Activated naive CD4-positive, alpha-beta T cell treated with anti-CD3 and anti-CD28 coated beads, Interleukin-2, amount 50 U/mL, for 24 hours (primary cell): ENCODE results near the gene BTN1A1.
A peak's percentile ranks its signal among the peaks of the same experiment; 100 is the strongest.

ENCODE experiments used
- H3K27ac Mint-ChIP-seq: one replicate; pipeline ENCODE4 v1.8.0; 2021; ENCODE audit warnings: mild to moderate bottlenecking, mixed read lengths
- H3K27me3 Mint-ChIP-seq: one replicate; pipeline ENCODE4 v1.8.0; 2021; ENCODE audit warnings: mixed read lengths
- H3K36me3 Mint-ChIP-seq: one replicate; pipeline ENCODE4 v1.8.0; 2021; ENCODE audit warnings: mixed read lengths
- H3K4me1 Mint-ChIP-seq: one replicate; pipeline ENCODE4 v1.8.0; 2021; ENCODE audit warnings: mixed read lengths
- H3K4me3 Mint-ChIP-seq: one replicate; pipeline ENCODE4 v1.8.0; 2021; ENCODE audit warnings: mild to moderate bottlenecking, mixed read lengths
- H3K9me3 Mint-ChIP-seq: one replicate; pipeline ENCODE4 v1.8.0; 2021; ENCODE audit warnings: mixed read lengths

The BTN1A1 gene

DNA sequence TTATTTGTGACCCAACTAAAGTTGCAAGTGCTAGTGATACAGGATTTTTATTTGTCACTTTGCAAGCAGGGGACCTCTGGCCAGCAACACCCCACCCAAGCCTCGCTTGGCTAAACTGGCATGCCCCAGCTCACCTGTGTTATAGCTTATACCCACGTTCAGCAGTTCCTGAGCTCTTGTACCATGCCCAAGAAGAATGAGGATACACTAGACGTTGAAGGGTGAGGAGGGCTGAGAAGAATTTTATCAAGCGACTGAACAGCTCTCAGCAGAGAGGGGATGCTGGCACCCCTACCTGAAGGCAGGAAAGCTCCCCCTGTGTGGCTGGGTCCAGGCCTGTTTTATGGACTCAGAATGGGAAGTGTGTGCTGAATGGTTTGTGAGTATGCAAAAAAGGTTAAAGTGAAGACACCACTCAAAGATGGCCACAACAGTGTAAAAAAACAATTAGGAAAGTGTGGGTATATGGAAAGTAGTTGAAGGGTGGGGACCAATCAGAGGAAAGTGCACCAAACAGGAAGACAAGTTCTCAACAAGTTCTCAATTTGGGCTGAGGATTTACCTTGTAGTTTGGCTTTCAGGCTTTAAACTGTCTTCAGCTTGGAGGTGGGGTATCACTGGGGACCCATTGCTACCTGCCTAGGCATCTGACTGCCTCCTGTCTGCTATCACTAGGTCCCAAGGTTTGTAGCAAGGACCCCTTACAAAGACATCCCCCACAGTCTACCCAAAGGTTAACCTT, 27.4 kb upstream of the BTN1A1 start:
- Mint-ChIP-seq H3K4me1 (peaks cover 54% of the 10 kb centered on the region), H3K27me3 (no peaks in the 10 kb centered on the region), H3K36me3 (peaks cover 7% of the 10 kb centered on the region), H3K27ac (peak overlapping the region; percentile 100), H3K4me3 (peak overlapping the region; percentile 99), H3K9me3 (peaks cover 5% of the 10 kb centered on the region)

DNA sequence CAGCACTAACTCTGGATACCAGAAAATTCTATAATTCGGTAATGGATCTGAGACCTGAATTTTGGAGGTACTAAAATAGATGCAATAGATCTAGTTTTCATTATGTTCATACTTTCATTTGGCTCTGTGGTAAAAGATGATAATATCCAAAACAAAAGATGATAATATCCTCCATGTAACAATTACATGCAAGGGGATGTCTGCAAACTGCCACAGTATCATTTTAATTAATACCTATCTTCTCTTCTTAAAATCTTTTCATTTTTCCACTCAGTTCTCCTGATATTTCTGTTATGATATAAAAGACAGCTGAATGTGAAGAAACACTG, 26.7 kb upstream of the BTN1A1 start:
- Mint-ChIP-seq H3K9me3 (peaks cover 5% of the 10 kb centered on the region), H3K4me1 (peaks cover 58% of the 10 kb centered on the region), H3K36me3 (peaks cover 5% of the 10 kb centered on the region), H3K27ac (peak overlapping the region; percentile 100), H3K27me3 (no peaks in the 10 kb centered on the region), H3K4me3 (peak overlapping the region; percentile 99)

DNA sequence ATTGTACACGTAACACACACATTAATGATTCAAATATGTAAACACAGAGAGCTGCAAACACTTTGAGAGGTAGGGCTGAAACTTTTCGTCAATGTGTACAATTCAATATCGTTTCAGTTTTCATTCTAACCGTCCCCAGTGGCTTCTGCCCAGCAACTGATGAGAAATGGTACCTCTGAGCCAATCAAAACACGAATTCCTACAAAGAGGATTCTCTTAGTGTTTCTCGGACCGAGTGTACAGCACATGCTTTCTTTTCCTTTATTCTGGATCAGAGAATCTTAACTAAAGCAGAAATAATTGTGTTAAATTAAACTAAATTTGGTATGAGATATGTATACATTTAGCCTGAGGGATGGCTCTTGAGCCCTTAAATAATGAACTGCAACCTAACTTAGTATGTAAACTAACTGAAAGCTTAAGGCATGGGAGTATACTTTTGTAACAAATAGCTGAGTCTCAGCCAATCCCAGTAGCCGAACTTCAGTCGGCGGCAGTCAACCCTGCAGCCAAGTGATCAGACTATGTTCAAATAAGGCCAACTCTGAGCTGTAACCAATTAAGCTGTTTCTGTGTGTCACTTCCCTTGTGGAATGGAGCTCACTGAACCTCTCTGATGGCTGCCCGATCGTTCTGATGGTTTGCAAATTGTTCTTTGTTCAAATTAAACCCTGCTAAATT, 26.2 kb upstream of the BTN1A1 start:
- H3K4me3 Mint-ChIP-seq, result peak overlapping the region; percentile 99
- peaks cover under 1% of the 10 kb centered on the region for H3K36me3 Mint-ChIP-seq
- H3K27ac Mint-ChIP-seq, result peak overlapping the region; percentile 100
- peaks cover 57% of the 10 kb centered on the region for H3K4me1 Mint-ChIP-seq
- H3K9me3 Mint-ChIP-seq, result peaks cover 5% of the 10 kb centered on the region
- no peaks in the 10 kb centered on the region for H3K27me3 Mint-ChIP-seq

DNA sequence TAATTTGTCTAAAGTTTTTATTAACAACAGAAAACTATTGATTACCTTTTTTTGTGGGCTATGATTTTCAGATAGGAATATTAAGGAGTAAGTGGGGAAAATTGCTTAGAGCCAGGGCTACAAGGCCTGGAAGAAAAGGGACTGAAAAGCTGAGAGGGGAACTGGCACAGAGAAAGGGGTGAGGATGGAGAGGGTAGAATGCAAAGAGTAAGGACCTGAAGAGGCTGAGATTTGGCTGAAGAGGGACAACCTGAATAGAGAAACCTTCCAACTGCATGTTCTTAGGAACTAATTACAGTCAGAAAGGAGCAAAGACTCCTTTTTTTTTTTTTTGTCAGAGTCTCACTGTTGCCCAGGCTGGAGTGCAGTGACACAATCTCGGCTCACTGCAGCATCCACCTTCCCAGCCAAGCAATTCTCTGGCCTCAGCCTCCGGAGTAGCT, 25.6 kb upstream of the BTN1A1 start:
- Mint-ChIP-seq H3K36me3 (no peaks in the 10 kb centered on the region), H3K4me1 (peaks cover 57% of the 10 kb centered on the region), H3K27ac (peak overlapping the region; percentile 100), H3K9me3 (peaks cover 5% of the 10 kb centered on the region), H3K27me3 (no peaks in the 10 kb centered on the region), H3K4me3 (peak overlapping the region; percentile 99)

DNA sequence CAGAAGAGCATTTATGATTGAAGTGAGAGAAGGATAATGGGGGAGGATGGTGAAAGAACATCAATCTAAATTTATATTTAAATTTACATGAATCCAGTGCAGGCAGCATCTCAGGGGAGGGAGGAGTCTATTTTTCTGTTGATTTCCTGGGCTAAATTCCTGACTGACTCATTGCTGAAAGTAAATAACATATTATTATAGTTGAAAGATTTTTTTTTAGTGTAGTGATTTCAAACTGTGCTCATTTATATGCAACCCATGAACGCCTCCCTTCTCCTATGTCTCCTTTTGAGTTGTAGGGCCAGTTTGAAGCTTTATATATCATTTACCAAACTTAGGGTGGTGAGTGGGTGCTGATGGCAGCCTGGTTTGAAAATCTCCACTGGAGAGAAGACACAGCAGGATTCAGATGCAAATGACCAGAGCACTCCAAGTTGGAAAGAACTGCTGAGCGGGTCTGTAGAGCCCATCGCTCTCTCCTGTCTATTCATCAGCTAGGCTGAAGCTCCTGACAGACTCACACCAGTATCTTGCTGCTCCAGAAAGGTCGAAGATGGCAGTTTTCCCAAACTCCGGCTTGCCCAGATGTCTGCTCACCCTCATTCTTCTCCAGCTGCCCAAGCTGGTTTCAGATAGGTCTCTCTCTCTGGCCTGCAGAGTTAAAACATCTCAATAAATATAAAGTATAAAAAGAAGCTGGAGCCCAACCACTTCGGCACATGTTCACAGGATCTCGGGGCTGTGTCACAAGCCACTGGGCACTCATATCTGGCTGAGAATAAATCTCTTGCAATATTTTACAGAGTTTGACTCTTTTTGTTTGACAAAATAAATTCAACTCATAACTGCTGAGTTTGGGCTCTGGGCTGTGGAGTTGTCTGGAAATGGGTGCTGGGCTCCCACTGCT, 24.0 kb upstream of the BTN1A1 start:
- peaks cover 5% of the 10 kb centered on the region for H3K9me3 Mint-ChIP-seq
- peaks cover 57% of the 10 kb centered on the region for H3K4me1 Mint-ChIP-seq
- H3K36me3 Mint-ChIP-seq, result no peaks in the 10 kb centered on the region
- H3K27me3 Mint-ChIP-seq, result no peaks in the 10 kb centered on the region
- peak overlapping the region; percentile 82 for H3K27ac Mint-ChIP-seq
- H3K4me3 Mint-ChIP-seq, result peak overlapping the region; percentile 16

DNA sequence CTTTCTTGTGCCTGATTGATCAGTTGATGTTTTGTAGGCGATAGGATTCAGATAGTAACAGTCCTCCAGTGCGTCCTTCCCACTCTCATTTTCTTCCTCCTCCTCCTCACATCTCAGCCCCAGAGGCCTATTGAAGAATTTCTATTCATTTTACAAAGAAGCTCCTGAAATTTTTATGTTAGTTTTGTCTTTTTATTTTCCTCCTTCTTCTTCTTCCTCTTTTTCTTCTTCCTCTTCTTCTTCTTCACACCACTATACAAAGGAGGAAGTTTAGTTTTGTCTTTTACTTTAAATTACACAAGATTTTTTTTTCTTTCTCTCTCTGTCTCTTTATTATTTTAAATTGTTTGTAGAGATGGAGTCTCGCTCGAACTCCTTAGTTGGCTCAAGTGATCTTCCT, 23.2 kb upstream of the BTN1A1 start:
- Mint-ChIP-seq H3K9me3 (peaks cover under 1% of the 10 kb centered on the region), H3K4me1 (peaks cover 57% of the 10 kb centered on the region), H3K27me3 (no peaks in the 10 kb centered on the region), H3K27ac (peak overlapping the region; percentile 53), H3K36me3 (no peaks in the 10 kb centered on the region), H3K4me3 (peak overlapping the region; percentile 47)

DNA sequence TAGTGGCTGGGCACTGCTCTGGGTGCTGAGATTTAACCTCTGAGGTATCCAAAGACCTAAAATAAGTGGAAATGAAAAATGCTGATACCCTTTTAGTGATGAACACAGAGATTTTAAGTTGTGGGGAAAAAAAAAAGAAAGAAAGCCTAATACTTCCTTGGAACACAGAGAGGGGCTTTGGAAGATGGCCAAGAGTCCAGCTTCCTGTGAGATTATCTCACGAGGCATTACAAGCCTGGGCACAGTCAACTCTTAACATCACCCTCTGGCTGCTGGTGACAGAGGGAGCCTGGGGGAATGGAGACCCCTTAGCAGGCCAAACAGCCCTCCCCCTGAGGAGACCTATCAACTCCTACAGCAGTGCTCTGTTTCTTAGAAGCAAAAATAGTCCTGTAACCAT, 22.7 kb upstream of the BTN1A1 start:
- Mint-ChIP-seq H3K9me3 (no peaks in the 10 kb centered on the region), H3K4me1 (peaks cover 56% of the 10 kb centered on the region), H3K4me3 (no peak overlapping the region), H3K27ac (no peak overlapping the region), H3K27me3 (no peaks in the 10 kb centered on the region), H3K36me3 (no peaks in the 10 kb centered on the region)

DNA sequence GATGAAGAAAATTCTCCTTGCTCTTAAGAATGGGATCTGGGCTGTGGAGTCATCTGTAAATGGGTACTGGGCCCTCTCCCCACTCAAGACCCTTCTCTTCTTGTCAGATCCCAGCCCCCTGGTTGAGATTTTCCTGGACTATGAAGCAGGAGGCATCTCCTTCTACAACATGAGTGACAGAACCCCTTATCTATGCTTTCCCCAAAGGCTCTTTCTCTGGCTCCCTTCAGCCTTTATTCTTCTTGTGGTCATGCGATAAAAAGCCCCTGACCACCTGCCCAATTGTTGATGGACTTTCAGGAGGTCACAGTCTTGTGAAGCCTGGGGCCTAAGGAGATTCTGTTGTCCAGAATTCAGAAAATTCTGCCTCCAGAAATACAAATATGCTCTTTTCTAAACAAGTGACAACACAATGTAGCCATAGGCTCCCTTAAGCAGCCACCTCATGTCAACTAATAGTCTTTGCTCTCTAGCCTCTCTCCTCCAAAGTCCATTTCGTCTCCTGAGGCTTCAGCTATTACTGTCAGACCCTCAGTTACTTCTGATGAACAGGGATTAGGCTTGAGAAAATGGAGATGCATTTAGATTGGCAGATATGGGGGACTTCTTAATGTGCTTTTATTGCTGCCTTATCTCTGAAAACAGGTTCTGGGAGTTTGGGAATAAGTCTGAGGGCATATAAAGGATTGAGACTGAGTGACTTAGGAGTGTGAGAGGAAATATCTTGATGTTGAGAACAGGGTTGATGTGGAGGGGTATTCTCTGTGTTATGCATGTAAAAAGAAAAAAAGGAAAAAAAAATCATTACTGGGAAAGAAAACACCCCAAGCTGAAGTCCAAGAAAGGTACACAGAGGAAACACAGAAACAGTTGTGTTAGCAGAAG, 21.8 kb upstream of the BTN1A1 start:
- no peak overlapping the region for H3K4me3 Mint-ChIP-seq
- no peaks in the 10 kb centered on the region for H3K27me3 Mint-ChIP-seq
- H3K9me3 Mint-ChIP-seq, result no peaks in the 10 kb centered on the region
- H3K4me1 Mint-ChIP-seq, result peaks cover 46% of the 10 kb centered on the region
- no peaks in the 10 kb centered on the region for H3K36me3 Mint-ChIP-seq
- peak overlapping the region; percentile 17 for H3K27ac Mint-ChIP-seq

DNA sequence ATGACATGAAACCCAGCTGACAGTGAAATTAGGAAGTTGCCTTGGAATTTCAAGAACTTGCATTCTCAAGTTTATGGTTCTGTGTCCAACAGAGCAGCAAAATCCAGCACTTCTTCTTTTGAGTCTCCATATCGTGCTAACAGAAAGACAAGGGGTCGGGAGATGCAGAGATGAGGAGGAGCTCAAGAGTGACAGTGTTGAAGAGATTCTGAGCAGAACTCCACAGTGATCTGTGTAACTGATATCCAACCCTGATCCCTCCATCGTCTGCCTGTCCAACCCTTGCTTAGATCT, 21.2 kb upstream of the BTN1A1 start:
- Mint-ChIP-seq H3K27me3 (no peaks in the 10 kb centered on the region), H3K4me3 (no peak overlapping the region), H3K9me3 (no peaks in the 10 kb centered on the region), H3K4me1 (peaks cover 42% of the 10 kb centered on the region), H3K36me3 (no peaks in the 10 kb centered on the region), H3K27ac (no peak overlapping the region)

DNA sequence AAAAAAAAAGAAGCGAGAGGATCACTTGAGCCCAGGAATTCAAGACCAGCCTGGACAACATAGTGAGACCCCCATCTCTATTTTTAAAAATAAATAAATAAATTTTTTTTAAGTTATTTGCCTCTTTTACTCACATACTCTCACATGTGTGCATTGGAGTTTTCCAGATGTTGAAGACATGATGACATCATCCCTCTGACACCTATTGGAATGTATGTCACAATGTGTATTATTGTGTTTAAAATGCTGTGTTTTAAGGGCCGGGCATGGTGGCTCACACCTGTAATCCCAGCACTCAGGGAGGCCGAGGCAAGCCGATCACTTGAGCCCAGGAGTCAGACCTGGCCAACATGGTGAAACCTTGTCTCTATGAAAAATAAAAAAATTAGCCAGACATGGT, 17.8 kb upstream of the BTN1A1 start:
- H3K4me3 Mint-ChIP-seq, result no peak overlapping the region
- no peaks in the 10 kb centered on the region for H3K9me3 Mint-ChIP-seq
- no peak overlapping the region for H3K27ac Mint-ChIP-seq
- no peaks in the 10 kb centered on the region for H3K36me3 Mint-ChIP-seq
- peaks cover 13% of the 10 kb centered on the region for H3K4me1 Mint-ChIP-seq
- no peaks in the 10 kb centered on the region for H3K27me3 Mint-ChIP-seq

DNA sequence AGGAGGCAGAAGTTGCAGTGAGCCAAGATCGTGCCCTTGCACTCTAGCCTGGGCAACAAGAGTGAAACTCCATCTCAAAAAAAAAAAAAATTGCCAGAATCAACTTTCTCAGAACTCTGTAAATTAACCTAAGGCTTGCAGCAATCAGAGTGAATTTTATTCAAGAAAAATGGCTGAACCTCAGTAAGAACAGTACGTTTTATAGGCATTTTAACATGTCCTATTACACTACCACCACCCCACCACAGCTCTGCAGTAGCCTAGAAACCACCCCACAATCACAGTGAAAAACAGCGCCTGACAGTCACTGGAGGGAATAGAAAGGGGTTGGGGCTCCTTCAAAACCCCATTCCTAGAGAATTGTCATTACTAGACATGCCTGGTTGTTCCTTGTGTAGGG, 16.4 kb upstream of the BTN1A1 start:
- H3K27me3 Mint-ChIP-seq, result no peaks in the 10 kb centered on the region
- peaks cover 1% of the 10 kb centered on the region for H3K4me1 Mint-ChIP-seq
- H3K4me3 Mint-ChIP-seq, result no peak overlapping the region
- no peak overlapping the region for H3K27ac Mint-ChIP-seq
- H3K9me3 Mint-ChIP-seq, result no peaks in the 10 kb centered on the region
- no peaks in the 10 kb centered on the region for H3K36me3 Mint-ChIP-seq

DNA sequence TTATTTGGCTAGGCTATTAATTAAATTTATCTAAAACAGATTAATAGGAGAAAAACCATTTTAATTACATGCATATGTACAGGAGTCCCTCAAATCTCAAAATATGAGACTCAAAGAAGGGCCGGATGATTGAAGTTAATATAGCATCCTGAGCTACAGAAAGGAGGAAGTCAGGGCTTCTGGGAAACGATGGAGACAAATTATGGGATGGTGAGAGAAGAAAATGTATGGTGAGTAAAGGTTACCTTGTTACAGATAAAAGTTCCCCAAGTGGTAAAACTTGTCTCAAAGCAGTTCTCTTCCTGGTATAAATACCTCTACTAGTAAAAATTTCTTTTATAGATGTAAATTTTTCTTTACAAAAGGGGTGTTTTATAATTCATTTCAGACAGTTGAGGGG, 15.9 kb upstream of the BTN1A1 start:
- Mint-ChIP-seq H3K4me3 (no peak overlapping the region), H3K27ac (no peak overlapping the region), H3K36me3 (no peaks in the 10 kb centered on the region), H3K27me3 (no peaks in the 10 kb centered on the region), H3K4me1 (no peaks in the 10 kb centered on the region), H3K9me3 (no peaks in the 10 kb centered on the region)

DNA sequence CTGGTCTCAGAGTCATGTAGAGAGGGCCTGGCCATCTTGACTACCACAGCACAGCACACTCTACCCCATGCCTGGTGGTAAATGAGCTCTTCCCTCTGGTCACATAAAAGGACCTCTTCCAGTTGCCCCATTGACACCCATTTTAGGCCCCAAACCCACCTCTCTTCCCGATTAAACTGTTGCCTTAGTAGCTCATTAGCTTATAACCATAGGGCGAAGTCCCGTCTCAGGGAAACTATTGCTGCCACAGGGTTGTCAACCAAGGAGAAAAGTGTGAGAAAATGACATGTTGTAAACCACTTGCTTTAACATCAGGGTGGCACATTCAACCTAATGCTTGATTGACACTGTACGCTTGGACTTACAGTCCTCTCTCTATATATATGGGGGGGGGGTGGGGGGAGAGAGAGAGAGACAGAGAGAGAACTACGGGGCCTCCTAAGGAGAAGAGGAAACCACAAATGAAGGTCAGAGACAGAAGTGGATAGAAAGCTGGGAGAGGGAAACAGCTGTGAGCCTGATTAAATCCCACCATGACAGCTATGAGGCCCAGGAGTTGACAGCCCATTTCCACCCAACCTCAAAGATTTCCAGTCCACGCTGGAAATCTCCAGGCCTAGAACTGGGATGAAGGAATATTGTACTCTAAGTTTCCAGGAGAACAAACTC, 14.9 kb upstream of the BTN1A1 start:
- H3K9me3 Mint-ChIP-seq, result no peaks in the 10 kb centered on the region
- no peaks in the 10 kb centered on the region for H3K4me1 Mint-ChIP-seq
- H3K27me3 Mint-ChIP-seq, result no peaks in the 10 kb centered on the region
- no peak overlapping the region for H3K27ac Mint-ChIP-seq
- no peaks in the 10 kb centered on the region for H3K36me3 Mint-ChIP-seq
- H3K4me3 Mint-ChIP-seq, result no peak overlapping the region

DNA sequence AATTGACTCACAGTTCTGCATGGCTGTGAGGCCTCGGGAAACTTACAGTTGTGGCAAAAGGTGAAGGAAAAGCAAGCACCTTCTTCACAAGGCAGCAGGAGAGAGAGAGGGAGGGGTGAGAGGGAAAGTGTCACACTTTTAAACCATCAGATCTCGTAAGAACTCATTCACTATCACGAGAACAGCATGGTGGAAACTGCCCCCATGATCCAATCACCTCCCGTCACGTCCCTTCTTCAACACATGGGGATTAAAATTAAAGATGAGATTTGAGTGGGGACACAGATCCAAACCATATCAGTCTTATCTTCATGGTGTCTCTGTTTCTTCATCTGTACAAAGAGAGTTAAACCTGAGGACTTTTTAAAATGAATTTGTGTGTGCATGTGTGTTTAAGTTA, 13.7 kb upstream of the BTN1A1 start:
- Mint-ChIP-seq H3K27ac (no peak overlapping the region), H3K9me3 (no peaks in the 10 kb centered on the region), H3K27me3 (no peaks in the 10 kb centered on the region), H3K4me3 (no peak overlapping the region), H3K4me1 (no peaks in the 10 kb centered on the region), H3K36me3 (no peaks in the 10 kb centered on the region)

DNA sequence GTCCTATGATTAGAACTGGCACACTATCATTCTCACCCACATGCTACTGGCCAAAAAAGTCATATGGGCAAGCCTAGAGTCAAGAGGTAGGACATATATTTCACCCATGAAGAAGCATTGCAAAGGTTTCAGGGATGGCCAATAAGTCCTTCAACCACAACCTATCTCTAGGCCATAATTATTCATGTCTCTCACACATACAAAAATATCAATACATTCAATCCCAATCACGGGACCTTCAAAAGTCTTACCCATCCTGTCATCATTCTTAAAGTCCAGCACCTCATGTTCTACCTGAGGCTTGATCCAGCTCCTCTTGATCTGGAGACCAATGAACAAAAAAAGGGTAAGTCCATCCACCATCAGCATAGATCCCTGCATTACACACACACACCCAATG, 12.6 kb upstream of the BTN1A1 start:
- H3K4me1 Mint-ChIP-seq, result no peaks in the 10 kb centered on the region
- no peaks in the 10 kb centered on the region for H3K27me3 Mint-ChIP-seq
- no peaks in the 10 kb centered on the region for H3K36me3 Mint-ChIP-seq
- H3K9me3 Mint-ChIP-seq, result no peaks in the 10 kb centered on the region
- no peak overlapping the region for H3K27ac Mint-ChIP-seq
- H3K4me3 Mint-ChIP-seq, result no peak overlapping the region
